ENCODE data around the gene SMG9. TPM values are rescaled to one million over a fixed set of nuclear protein-coding genes. Genes with fewer than 3 reads are reported as not detected.
"Not testable (repeated sequence)": the region's sequence is repeated elsewhere in the genome, so short reads cannot be mapped to it uniquely, and the experiment has no call there.

SMG9 gene
- total RNA-seq, 1 donor from 2014 or later, result 44.7 TPM

- TF ChIP-seq CTCF (IDR thresholded peaks at IDR 0.05), result no peak
- ATAC-seq, result no peak
- intact Hi-C loops (cut with DNase I), result no loop called here
- H3K27ac ChIP-seq, result no peak overlapping the region
- H3K4me3 ChIP-seq, result no peak overlapping the region
- H3K27me3 ChIP-seq, result no peaks in the 10 kb centered on the region
- no peaks in the 10 kb centered on the region for H3K4me1 ChIP-seq
- H3K36me3 ChIP-seq, result no peaks in the 10 kb centered on the region
- no peaks in the 10 kb centered on the region for H3K9me3 ChIP-seq
- no peak for DNase-seq
Measured at GRCh38 chr19:43682824-43683661, 71.7 kb downstream of the SMG9 start.

GRCh38 chr19:43682269-43682668 lies 72.5 kb downstream of the SMG9 start:
- H3K4me1 ChIP-seq; DNase-seq; H3K36me3 ChIP-seq; H3K27me3 ChIP-seq; H3K27ac ChIP-seq; H3K9me3 ChIP-seq; ATAC-seq; H3K4me3 ChIP-seq; intact Hi-C loops (cut with DNase I): not testable (repeated sequence)

DNA sequence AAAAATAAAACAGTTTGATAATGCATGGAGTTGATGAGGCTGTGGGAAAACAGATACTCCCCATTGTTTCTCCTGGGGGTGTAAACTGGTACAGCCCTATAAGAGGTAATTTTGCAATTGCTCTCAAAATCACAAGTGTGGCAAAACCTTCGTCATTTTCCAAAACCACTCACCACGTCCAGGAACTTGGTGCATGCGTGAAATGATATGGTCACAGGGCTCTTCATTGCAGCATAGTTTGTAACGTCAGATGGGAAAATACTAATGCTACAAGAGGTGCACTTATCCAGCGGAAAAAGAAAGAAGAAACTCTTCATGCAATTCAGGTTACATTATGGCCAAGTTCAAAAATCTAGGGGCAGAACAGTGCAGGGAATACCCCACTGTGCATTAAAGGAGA lies 72.9 kb downstream of the SMG9 start:
- Histone ChIP-seq H3K9me3 (no peaks in the 10 kb centered on the region), H3K36me3 (no peaks in the 10 kb centered on the region), H3K27me3 (no peaks in the 10 kb centered on the region), H3K4me1 (no peaks in the 10 kb centered on the region), H3K4me3 (no peak overlapping the region), H3K27ac (no peak overlapping the region)
- DNase-seq, result no peak
- intact Hi-C loops (cut with DNase I), result no loop called here
- TF ChIP-seq CTCF (IDR thresholded peaks at IDR 0.05), result no peak
- no peak for ATAC-seq

DNA sequence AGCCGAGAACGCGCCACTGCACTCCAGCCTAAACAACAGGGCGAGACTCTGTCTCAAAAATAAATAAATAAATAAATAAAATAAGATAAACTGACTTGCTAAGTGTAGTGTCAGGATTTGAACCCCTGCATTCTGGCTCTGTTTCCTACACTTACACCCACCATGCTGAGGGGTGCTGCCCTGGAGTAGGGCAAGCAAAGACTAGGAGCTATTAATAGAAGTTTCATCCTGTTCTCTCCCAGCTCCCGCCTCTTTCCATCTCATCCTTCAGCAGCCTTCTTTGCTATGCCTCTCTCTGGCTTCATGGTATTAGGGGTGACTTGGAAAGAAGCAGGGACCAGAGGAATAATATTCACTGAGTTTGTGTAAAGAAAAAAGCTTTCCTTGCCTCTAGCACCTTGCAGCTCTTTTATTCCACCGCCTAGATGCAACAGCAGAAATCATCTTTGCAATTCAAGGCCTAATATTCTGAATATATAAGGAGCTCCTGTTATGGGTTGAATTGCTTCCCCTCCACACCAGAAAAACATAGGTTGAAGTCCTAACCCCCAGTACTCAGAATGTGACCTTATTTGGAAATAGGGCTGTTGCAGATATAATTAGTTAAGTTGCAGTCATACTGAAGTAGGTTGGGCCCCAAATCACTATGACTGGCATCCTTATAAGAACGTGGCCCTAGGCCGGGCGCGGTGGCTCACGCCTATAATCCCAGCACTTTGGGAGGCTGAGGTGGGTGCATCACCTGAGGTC lies 76.1 kb downstream of the SMG9 start:
- H3K27me3 ChIP-seq, result no peaks in the 10 kb centered on the region
- H3K9me3 ChIP-seq, result no peaks in the 10 kb centered on the region
- no peak overlapping the region for H3K4me3 ChIP-seq
- ATAC-seq, result no peak
- no peak for TF ChIP-seq CTCF (IDR thresholded peaks at IDR 0.05)
- intact Hi-C loops (cut with DNase I), result no loop called here
- no peak for DNase-seq
- H3K36me3 ChIP-seq, result no peaks in the 10 kb centered on the region
- H3K27ac ChIP-seq, result no peak overlapping the region
- no peaks in the 10 kb centered on the region for H3K4me1 ChIP-seq

Other genes starting within 250 kb of the SMG9 start
- gene ETHE1, start 227.8 kb downstream of the SMG9 start, total RNA-seq, result 34.6 TPM
- 2.3 TPM for gene ZNF575, start 221.8 kb downstream of the SMG9 start, total RNA-seq
- 23.8 TPM for gene XRCC1, start 179.4 kb downstream of the SMG9 start, total RNA-seq
- 4.7 TPM for gene PINLYP, start 179.2 kb downstream of the SMG9 start, total RNA-seq
- 23.2 TPM for gene IRGQ, start 158.8 kb downstream of the SMG9 start, total RNA-seq
- gene ZNF576, start 158.4 kb downstream of the SMG9 start, total RNA-seq, result 16.6 TPM
- gene SRRM5, start 142.9 kb downstream of the SMG9 start, total RNA-seq, result 0.29 TPM
- 27.1 TPM for gene ZNF428, start 135.3 kb downstream of the SMG9 start, total RNA-seq
- gene CADM4, start 115.1 kb downstream of the SMG9 start, total RNA-seq, result 8.7 TPM
- gene PLAUR, start 84.8 kb downstream of the SMG9 start, total RNA-seq, result 97.2 TPM
- gene IRGC, start 38.9 kb downstream of the SMG9 start, total RNA-seq, result not detected
- 7.3 TPM for gene KCNN4, start 26.0 kb upstream of the SMG9 start, total RNA-seq
- gene LYPD5, start 47.5 kb upstream of the SMG9 start, total RNA-seq, result 3.6 TPM
- 11.7 TPM for gene ZNF283, start 72.4 kb upstream of the SMG9 start, total RNA-seq
- gene ZNF404, start 129.0 kb upstream of the SMG9 start, total RNA-seq, result 2.4 TPM
- gene ZNF45, start 180.3 kb upstream of the SMG9 start, total RNA-seq, result 14.0 TPM
- gene ZNF221, start 196.3 kb upstream of the SMG9 start, total RNA-seq, result 3.9 TPM
- 8.7 TPM for gene ZNF155, start 229.2 kb upstream of the SMG9 start, total RNA-seq
- gene ZNF230, start 248.0 kb upstream of the SMG9 start, total RNA-seq, result 5.2 TPM

Data from upper lobe of right lung (tissue), 1 donor.